ENCODE data around the gene ZNF467. TPM values are rescaled to one million over a fixed set of nuclear protein-coding genes. Genes with fewer than 3 reads are reported as not detected.

The ZNF467 gene
- total and polyA plus RNA-seq, 2 donors (not counting 3 experiments of a cell fraction or from before 2014, with no cell fraction given): 4.2 to 8.9 TPM

- DNase-seq (ENCODE audit: low read depth, low spot score) (no peak), FAIRE-seq (no peak)
- no peaks in the 10 kb centered on the region for H4K20me1 ChIP-seq (replicated peaks; ENCODE audit: control insufficient read depth, extremely low read depth, insufficient read depth, low read length)
- H3K9me1 ChIP-seq (replicated peaks; ENCODE audit: control insufficient read depth, extremely low read depth, insufficient read depth, low read length): no peaks in the 10 kb centered on the region
- H3K36me3 ChIP-seq (ENCODE audit: control insufficient read depth in 2 of 2, extremely low read depth in 1 of 2, insufficient read depth in 2 of 2, low read length in 2 of 2): no peaks in the 10 kb centered on the region
- H3K27ac ChIP-seq (ENCODE audit: insufficient read depth, low read depth, low read length): no peak overlapping the region
- H3K9ac ChIP-seq (replicated peaks; ENCODE audit: extremely low read depth, insufficient read depth, low read length): no peak overlapping the region
- TF ChIP-seq, protein P1, sequence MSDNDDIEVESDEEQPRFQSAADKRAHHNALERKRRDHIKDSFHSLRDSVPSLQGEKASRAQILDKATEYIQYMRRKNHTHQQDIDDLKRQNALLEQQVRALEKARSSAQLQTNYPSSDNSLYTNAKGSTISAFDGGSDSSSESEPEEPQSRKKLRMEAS (IDR thresholded peaks at IDR 0.05; ENCODE audit: insufficient read depth, insufficient read length): no peak
- TF ChIP-seq POLR2AphosphoS5 (IDR thresholded peaks at IDR 0.05; ENCODE audit: insufficient read depth, low read depth, low read length): no peak
- no peak for TF ChIP-seq FOS (IDR thresholded peaks at IDR 0.05; ENCODE audit: borderline replicate concordance, insufficient read depth, low read length)
- no peak for TF ChIP-seq CTCF (IDR thresholded peaks at IDR 0.05; ENCODE audit: extremely low read depth in 1 of 2, insufficient read depth in 1 of 2, low read depth in 1 of 2, low read length in 2 of 2)
- no peak for TF ChIP-seq EZH2 (IDR thresholded peaks at IDR 0.05; ENCODE audit: borderline replicate concordance, low read depth, low read length, severe bottlenecking)
- no peak for TF ChIP-seq MYC (IDR thresholded peaks at IDR 0.05; ENCODE audit: low read depth, low read length)
- TF ChIP-seq JUN (IDR thresholded peaks at IDR 0.05; ENCODE audit: borderline replicate concordance, insufficient read depth, insufficient read length, low read depth): no peak
- TF ChIP-seq GATA2 (IDR thresholded peaks at IDR 0.05; ENCODE audit: insufficient read depth, insufficient read length, low read depth, low read length): no peak
- TF ChIP-seq POLR2A (IDR thresholded peaks at IDR 0.05; ENCODE audit: low read depth, low read length): no peak
- no peaks in the 10 kb centered on the region for H3K9me3 ChIP-seq (replicated peaks; ENCODE audit: control insufficient read depth, insufficient read depth, low read length)
- H3K79me2 ChIP-seq (ENCODE audit: control insufficient read depth, insufficient read depth, low read length): no peaks in the 10 kb centered on the region
- H3K4me1 ChIP-seq (ENCODE audit: control insufficient read depth, extremely low read depth, insufficient read depth, low read length): no peaks in the 10 kb centered on the region
- H3K4me2 ChIP-seq (ENCODE audit: insufficient read depth, low read length): no peak overlapping the region
- ChIA-PET POLR2A (no interaction called here), CTCF (interaction anchor here (0.8 to 4.4 kb wide), 6 partner anchors 11 to 125 kb away, joined by 3 to 41 read pairs (median 10); partner anchors contain the start of genes ZNF467 and ZNF862)
- H2AFZ ChIP-seq (ENCODE audit: low read depth, low read length): no peak overlapping the region
- dilution Hi-C loops (cut with MboI; ENCODE audit: extremely low pct_ligation_motif_present, low sequenced_read_pairs): no loop called here
- intact Hi-C loops (cut with micrococcal nuclease): no loop called here
- no TSS peak for BruUV-seq (replicated peaks)
- peaks cover 4 to 10% of the 10 kb centered on the region in 2 experiments for H3K27me3 ChIP-seq (ENCODE audit: control insufficient read depth in 2 of 2, insufficient read depth in 2 of 2, low read length in 2 of 2)
- H3K4me3 ChIP-seq (replicated peaks in 1 of 3; ENCODE audit: insufficient read depth in 1 of 3, low read depth in 1 of 3, low read length in 3 of 3): no peak overlapping the region
Observed at GRCh38 chr7:149788300-149788851, 15.0 kb upstream of the ZNF467 start.

All from endothelial cell of umbilical vein (primary cell).